ENCODE measurements around the gene PAPSS1.

The PAPSS1 gene

DNA sequence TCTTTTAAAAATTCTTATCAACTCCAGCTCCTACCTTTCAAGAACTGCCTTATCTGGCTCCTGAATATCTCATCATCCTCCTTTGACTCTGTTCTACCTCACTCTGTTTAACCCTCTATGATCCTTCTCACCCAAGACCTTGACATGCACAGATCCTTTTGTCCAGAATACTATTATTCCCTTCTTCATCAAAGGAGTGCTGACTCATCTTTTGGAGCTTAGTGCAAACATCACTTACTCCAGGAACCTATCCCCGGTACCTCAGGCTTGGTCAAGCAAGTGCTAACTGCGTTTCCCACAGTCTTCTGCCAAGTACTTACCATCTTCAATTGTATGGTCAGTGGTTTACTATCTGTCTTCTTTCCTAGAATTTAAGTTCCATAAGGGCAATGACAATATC lies 96.0 kb downstream of the PAPSS1 start:
- H3K9ac ChIP-seq (ENCODE audit: low read depth, low read length) = no peak overlapping the region
- 0 out of 2 replicates have a peak, but pooled peaks cover 4% of the 10 kb centered on the region for H3K36me3 ChIP-seq (ENCODE audit: control insufficient read depth, insufficient read depth, low read length)
- H3K27ac ChIP-seq (ENCODE audit: low read depth, low read length) = no peak overlapping the region
- no peaks in the 10 kb centered on the region for H3K27me3 ChIP-seq (ENCODE audit: control insufficient read depth, insufficient read depth, low read length)
- no peaks in the 10 kb centered on the region for H3K9me3 ChIP-seq (ENCODE audit: control insufficient read depth, insufficient read depth, low read length)
- no peak overlapping the region for H3K4me3 ChIP-seq (ENCODE audit: low read depth, low read length)
- H3K4me1 ChIP-seq (ENCODE audit: control insufficient read depth, insufficient read depth, low read length) = no peaks in the 10 kb centered on the region

DNA sequence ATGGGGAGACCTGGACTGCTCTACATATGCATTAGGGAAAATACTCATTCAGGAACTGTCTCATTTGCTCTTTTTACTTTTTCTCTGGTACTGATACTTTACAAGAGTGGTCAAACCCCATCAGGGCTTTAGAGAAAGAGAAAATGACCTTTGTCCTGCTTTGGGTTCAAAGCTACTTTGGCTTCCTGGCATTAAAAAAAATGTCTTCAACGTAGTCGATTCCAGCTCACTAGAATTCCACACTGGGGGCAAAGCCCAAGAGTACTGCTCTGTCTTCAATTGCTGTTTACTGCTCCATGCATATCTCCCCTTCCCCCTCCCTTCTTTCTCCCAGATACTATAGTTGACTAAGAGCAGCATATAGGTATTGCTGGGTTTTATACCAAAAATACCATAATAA lies 98.0 kb downstream of the PAPSS1 start:
- Histone ChIP-seq H3K4me3 (ENCODE audit: low read depth, low read length) (no peak overlapping the region), H3K27me3 (ENCODE audit: control insufficient read depth, insufficient read depth, low read length) (no peaks in the 10 kb centered on the region), H3K36me3 (ENCODE audit: control insufficient read depth, insufficient read depth, low read length) (0 out of 2 replicates have a peak, but pooled peaks cover 4% of the 10 kb centered on the region), H3K4me1 (ENCODE audit: control insufficient read depth, insufficient read depth, low read length) (no peaks in the 10 kb centered on the region), H3K9ac (ENCODE audit: low read depth, low read length) (no peak overlapping the region), H3K27ac (ENCODE audit: low read depth, low read length) (no peak overlapping the region), H3K9me3 (ENCODE audit: control insufficient read depth, insufficient read depth, low read length) (no peaks in the 10 kb centered on the region)

GRCh38 chr4:107619731-107620130 lies 100.3 kb downstream of the PAPSS1 start:
- Histone ChIP-seq H3K36me3 (ENCODE audit: control insufficient read depth, insufficient read depth, low read length) (0 out of 2 replicates have a peak, but pooled peaks cover 4% of the 10 kb centered on the region), H3K4me1 (ENCODE audit: control insufficient read depth, insufficient read depth, low read length) (no peaks in the 10 kb centered on the region), H3K27ac (ENCODE audit: low read depth, low read length) (no peak overlapping the region), H3K9me3 (ENCODE audit: control insufficient read depth, insufficient read depth, low read length) (no peaks in the 10 kb centered on the region), H3K4me3 (ENCODE audit: low read depth, low read length) (no peak overlapping the region), H3K9ac (ENCODE audit: low read depth, low read length) (no peak overlapping the region), H3K27me3 (ENCODE audit: control insufficient read depth, insufficient read depth, low read length) (no peaks in the 10 kb centered on the region)

DNA sequence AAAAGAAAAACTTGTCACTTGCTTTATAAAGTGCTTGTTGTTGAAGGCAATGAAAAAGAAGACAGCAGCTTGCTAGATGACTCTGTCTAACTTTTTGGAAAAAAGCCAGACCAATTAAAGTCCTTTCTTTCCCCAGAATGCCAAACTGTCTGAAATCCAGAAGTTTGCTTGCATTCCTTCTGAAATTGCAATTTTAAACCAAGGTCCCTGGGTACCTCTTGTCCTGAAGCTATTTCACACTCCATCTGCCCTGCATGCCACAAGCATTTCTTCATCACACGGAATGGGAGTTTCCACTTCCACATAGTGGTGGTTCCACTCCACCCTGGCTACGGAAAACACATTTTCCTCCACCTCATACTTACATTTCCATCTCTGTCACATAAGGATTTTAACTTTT lies 101.0 kb downstream of the PAPSS1 start:
- Histone ChIP-seq H3K4me3 (ENCODE audit: low read depth, low read length) (no peak overlapping the region), H3K27me3 (ENCODE audit: control insufficient read depth, insufficient read depth, low read length) (no peaks in the 10 kb centered on the region), H3K4me1 (ENCODE audit: control insufficient read depth, insufficient read depth, low read length) (no peaks in the 10 kb centered on the region), H3K27ac (ENCODE audit: low read depth, low read length) (no peak overlapping the region), H3K9me3 (ENCODE audit: control insufficient read depth, insufficient read depth, low read length) (no peaks in the 10 kb centered on the region), H3K9ac (ENCODE audit: low read depth, low read length) (no peak overlapping the region), H3K36me3 (ENCODE audit: control insufficient read depth, insufficient read depth, low read length) (peaks cover 5% of the 10 kb centered on the region; the same call in 1 of the 2 replicates)

- Histone ChIP-seq H3K27me3 (ENCODE audit: control insufficient read depth, insufficient read depth, low read length) (no peaks in the 10 kb centered on the region), H3K4me3 (ENCODE audit: low read depth, low read length) (no peak overlapping the region), H3K4me1 (ENCODE audit: control insufficient read depth, insufficient read depth, low read length) (no peaks in the 10 kb centered on the region), H3K27ac (ENCODE audit: low read depth, low read length) (no peak overlapping the region), H3K9me3 (ENCODE audit: control insufficient read depth, insufficient read depth, low read length) (no peaks in the 10 kb centered on the region), H3K36me3 (ENCODE audit: control insufficient read depth, insufficient read depth, low read length) (peaks cover 5% of the 10 kb centered on the region; the same call in 1 of the 2 replicates), H3K9ac (ENCODE audit: low read depth, low read length) (no peak overlapping the region)
Observed at GRCh38 chr4:107618656-107619055, 101.4 kb downstream of the PAPSS1 start.

DNA sequence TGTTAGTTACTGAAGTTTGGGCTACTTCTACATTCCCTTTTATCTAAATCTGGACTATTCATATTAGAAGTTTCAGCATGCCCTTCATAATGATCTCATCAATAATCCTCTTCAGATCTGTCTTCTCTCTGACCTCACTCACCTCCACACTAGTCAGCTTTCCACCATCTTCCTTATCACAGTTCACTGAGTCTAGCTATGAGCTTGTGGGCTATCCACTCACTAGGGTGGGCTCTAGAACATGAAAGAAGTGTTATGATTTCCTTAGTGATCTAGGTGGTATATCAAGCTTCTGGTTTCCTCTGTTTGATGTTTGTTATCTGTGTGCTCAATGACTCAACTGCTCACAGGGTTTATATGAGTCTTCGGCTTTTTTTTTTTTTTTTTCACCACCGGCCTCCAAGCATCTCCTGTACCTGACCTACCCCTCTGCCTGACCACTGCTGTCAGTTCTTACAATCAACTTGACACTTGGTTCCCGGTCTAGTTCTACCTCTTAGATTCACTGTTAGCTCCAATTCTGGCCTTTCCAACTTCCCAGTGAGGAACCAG lies 103.1 kb downstream of the PAPSS1 start:
- H3K4me1 ChIP-seq (ENCODE audit: control insufficient read depth, insufficient read depth, low read length) = no peaks in the 10 kb centered on the region
- H3K9me3 ChIP-seq (ENCODE audit: control insufficient read depth, insufficient read depth, low read length) = no peaks in the 10 kb centered on the region
- no peak overlapping the region for H3K4me3 ChIP-seq (ENCODE audit: low read depth, low read length)
- H3K36me3 ChIP-seq (ENCODE audit: control insufficient read depth, insufficient read depth, low read length) = peaks cover 10% of the 10 kb centered on the region; the same call in 1 of the 2 replicates
- no peaks in the 10 kb centered on the region for H3K27me3 ChIP-seq (ENCODE audit: control insufficient read depth, insufficient read depth, low read length)
- H3K27ac ChIP-seq (ENCODE audit: low read depth, low read length) = no peak overlapping the region
- no peak overlapping the region for H3K9ac ChIP-seq (ENCODE audit: low read depth, low read length)

GRCh38 chr4:107615809-107616208 lies 104.2 kb downstream of the PAPSS1 start:
- no peak overlapping the region for H3K27ac ChIP-seq (ENCODE audit: low read depth, low read length)
- peaks cover 10% of the 10 kb centered on the region; the same call in 1 of the 2 replicates for H3K36me3 ChIP-seq (ENCODE audit: control insufficient read depth, insufficient read depth, low read length)
- no peak overlapping the region for H3K9ac ChIP-seq (ENCODE audit: low read depth, low read length)
- no peak overlapping the region for H3K4me3 ChIP-seq (ENCODE audit: low read depth, low read length)
- H3K4me1 ChIP-seq (ENCODE audit: control insufficient read depth, insufficient read depth, low read length) = no peaks in the 10 kb centered on the region
- H3K9me3 ChIP-seq (ENCODE audit: control insufficient read depth, insufficient read depth, low read length) = no peaks in the 10 kb centered on the region
- H3K27me3 ChIP-seq (ENCODE audit: control insufficient read depth, insufficient read depth, low read length) = no peaks in the 10 kb centered on the region

DNA sequence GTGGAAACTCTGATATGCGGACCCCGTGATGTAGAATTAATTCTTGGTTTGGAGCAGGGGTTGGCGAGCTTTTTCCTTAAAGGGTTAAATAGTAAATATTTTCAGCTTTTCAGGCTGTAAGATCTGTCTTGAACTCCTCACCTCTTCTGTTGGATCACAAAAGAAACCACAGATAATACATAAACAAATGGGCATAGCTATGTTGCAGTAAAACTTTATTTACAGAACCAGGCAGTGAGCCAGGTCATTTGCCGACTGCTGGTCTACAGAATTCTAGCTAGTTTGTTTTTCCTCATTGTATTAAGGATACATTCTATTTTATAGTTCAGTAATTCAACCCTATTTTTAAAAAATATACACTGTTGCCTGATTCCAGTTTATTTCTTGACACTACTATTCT lies 116.6 kb downstream of the PAPSS1 start:
- Histone ChIP-seq H3K27me3 (ENCODE audit: control insufficient read depth, insufficient read depth, low read length) (no peaks in the 10 kb centered on the region), H3K36me3 (ENCODE audit: control insufficient read depth, insufficient read depth, low read length) (no peaks in the 10 kb centered on the region), H3K4me1 (ENCODE audit: control insufficient read depth, insufficient read depth, low read length) (no peaks in the 10 kb centered on the region), H3K9ac (ENCODE audit: low read depth, low read length) (no peak overlapping the region), H3K4me3 (ENCODE audit: low read depth, low read length) (no peak overlapping the region), H3K27ac (ENCODE audit: low read depth, low read length) (no peak overlapping the region), H3K9me3 (ENCODE audit: control insufficient read depth, insufficient read depth, low read length) (no peaks in the 10 kb centered on the region)

DNA sequence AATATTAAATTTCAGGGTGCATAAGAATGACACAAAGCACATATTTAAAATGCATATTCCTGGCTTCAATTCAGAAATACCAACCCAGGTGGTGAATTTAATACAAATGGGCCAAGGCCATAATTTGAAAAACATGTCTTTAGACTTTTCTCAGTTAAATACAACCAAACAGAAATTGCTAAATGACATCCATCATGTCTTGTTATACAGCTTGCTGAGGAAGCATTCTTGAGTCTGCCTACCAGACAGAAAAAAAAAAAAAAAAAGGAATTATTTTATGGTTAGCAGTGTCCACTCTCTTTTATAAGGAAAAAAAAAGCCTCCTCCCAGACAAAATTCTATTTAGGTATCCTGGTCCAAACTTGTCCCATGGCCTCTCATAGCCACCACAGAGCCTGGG lies 119.1 kb downstream of the PAPSS1 start:
- H3K27ac ChIP-seq (ENCODE audit: low read depth, low read length) = no peak overlapping the region
- H3K4me3 ChIP-seq (ENCODE audit: low read depth, low read length) = no peak overlapping the region

DNA sequence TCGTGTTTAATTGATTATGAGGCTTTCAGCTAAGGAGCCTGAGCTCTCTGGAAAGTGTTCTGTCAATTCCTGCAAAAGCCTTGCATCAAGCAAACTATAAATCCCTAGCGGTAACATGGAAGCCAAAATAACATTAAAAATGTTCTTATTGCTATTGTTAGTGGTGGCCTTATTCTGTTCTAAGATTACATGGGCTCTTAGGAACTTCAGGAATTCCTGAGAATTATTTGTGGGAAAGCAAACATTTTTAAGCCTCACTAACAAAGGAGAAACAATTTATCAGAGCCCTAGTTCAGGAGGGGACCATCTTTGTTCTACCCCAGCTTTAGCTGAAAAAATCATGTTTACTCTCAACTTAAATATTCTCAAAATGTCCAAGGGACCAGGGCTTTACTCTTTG lies 119.6 kb downstream of the PAPSS1 start:
- no peak overlapping the region for H3K4me3 ChIP-seq (ENCODE audit: low read depth, low read length)
- no peaks in the 10 kb centered on the region for H3K36me3 ChIP-seq (ENCODE audit: control insufficient read depth, insufficient read depth, low read length)
- no peaks in the 10 kb centered on the region for H3K4me1 ChIP-seq (ENCODE audit: control insufficient read depth, insufficient read depth, low read length)
- H3K27me3 ChIP-seq (ENCODE audit: control insufficient read depth, insufficient read depth, low read length) = no peaks in the 10 kb centered on the region
- H3K9me3 ChIP-seq (ENCODE audit: control insufficient read depth, insufficient read depth, low read length) = no peaks in the 10 kb centered on the region
- no peak overlapping the region for H3K9ac ChIP-seq (ENCODE audit: low read depth, low read length)
- H3K27ac ChIP-seq (ENCODE audit: low read depth, low read length) = no peak overlapping the region

More for the DNA sequence above, 119.1 kb downstream of the PAPSS1 start:
- Histone ChIP-seq H3K9ac (ENCODE audit: low read depth, low read length) (no peak overlapping the region), H3K4me1 (ENCODE audit: control insufficient read depth, insufficient read depth, low read length) (no peaks in the 10 kb centered on the region), H3K36me3 (ENCODE audit: control insufficient read depth, insufficient read depth, low read length) (no peaks in the 10 kb centered on the region), H3K27me3 (ENCODE audit: control insufficient read depth, insufficient read depth, low read length) (no peaks in the 10 kb centered on the region), H3K9me3 (ENCODE audit: control insufficient read depth, insufficient read depth, low read length) (no peaks in the 10 kb centered on the region)

DNA sequence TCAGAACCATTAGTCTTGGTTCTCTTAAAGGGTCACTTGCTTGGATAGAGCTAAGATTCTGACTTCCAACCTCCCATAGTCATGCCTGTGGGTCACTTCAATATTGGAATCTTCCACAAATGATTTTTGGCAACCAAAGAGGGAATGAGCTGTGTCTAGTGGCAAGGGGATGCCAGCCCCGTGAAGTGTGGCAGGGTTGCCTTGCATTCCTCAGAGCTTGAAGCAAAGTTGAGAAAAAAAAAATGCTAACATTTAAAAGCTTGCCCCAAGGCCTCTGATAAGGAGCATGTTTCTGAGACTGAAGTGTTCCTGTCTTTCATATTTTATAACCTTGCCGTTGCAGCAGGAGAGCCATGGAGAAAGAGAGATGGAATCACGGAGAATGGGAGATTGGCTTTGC lies 120.2 kb downstream of the PAPSS1 start:
- H3K36me3 ChIP-seq (ENCODE audit: control insufficient read depth, insufficient read depth, low read length) = no peaks in the 10 kb centered on the region
- H3K4me1 ChIP-seq (ENCODE audit: control insufficient read depth, insufficient read depth, low read length) = no peaks in the 10 kb centered on the region
- no peak overlapping the region for H3K27ac ChIP-seq (ENCODE audit: low read depth, low read length)
- no peak overlapping the region for H3K9ac ChIP-seq (ENCODE audit: low read depth, low read length)
- no peak overlapping the region for H3K4me3 ChIP-seq (ENCODE audit: low read depth, low read length)
- no peaks in the 10 kb centered on the region for H3K9me3 ChIP-seq (ENCODE audit: control insufficient read depth, insufficient read depth, low read length)
- no peaks in the 10 kb centered on the region for H3K27me3 ChIP-seq (ENCODE audit: control insufficient read depth, insufficient read depth, low read length)

All from HUES48 (cell line).